Activated CD4-positive, alpha-beta memory T cell treated with anti-CD3 and anti-CD28 coated beads for 36 hours (primary cell): ENCODE data around the gene DDX31. TPM values are rescaled to one million over a fixed set of nuclear protein-coding genes. Genes with fewer than 3 reads are reported as not detected.

Experiments
- CTCF ChIA-PET: fragments of 350-600 bp; sonication (Branson Sonifier 250); formaldehyde crosslinking; loops from one replicate; lab custom pipeline; 2021; ENCODE audit warnings: antibody characterized with exemption, inconsistent platforms; lab: Charles Lee
- POLR2A ChIA-PET: fragments of 350-600 bp; sonication (Branson Sonifier 250); formaldehyde crosslinking; loops from one replicate; lab custom pipeline; 2021; ENCODE audit warnings: antibody characterized with exemption; lab: Charles Lee
- DNase-seq: peaks from one replicate; pipeline ENCODE4 v3.0.0-alpha.2; 2020
- H3K27ac Mint-ChIP-seq: one replicate; pipeline ENCODE4 v1.8.0; 2021; ENCODE audit warnings: mixed read lengths
- H3K27me3 Mint-ChIP-seq: one replicate; pipeline ENCODE4 v1.8.0; 2021; ENCODE audit warnings: mixed read lengths
- H3K36me3 Mint-ChIP-seq: one replicate; pipeline ENCODE4 v1.8.0; 2021; ENCODE audit warnings: mixed read lengths
- H3K4me1 Mint-ChIP-seq: one replicate; pipeline ENCODE4 v1.8.0; 2021; ENCODE audit warnings: low read depth, mixed read lengths
- H3K4me3 Mint-ChIP-seq: one replicate; pipeline ENCODE4 v1.8.0; 2021; ENCODE audit warnings: mild to moderate bottlenecking, mixed read lengths
- H3K9me3 Mint-ChIP-seq: one replicate; pipeline ENCODE4 v1.8.0; 2021; ENCODE audit warnings: mixed read lengths
- intact Hi-C: fragments of 100-400 bp; cut with micrococcal nuclease; formaldehyde crosslinking; loops from one replicate; pipeline ENCODE4 v1.15.1; 2023
- total RNA-seq, 2 experiments: library from RNA; stranded (reverse); gene quantifications; one replicate each; pipeline ENCODE4 v1.2.3, GENCODE V29; 2021

DDX31 gene
- total RNA-seq, 2 experiments from 2014 or later: 17.2 to 18.8 TPM

GRCh38 chr9:132610661-132611060 lies 59.1 kb downstream of the DDX31 start:
- no peak overlapping the region for H3K4me3 Mint-ChIP-seq
- ChIA-PET CTCF (no interaction called here), POLR2A (no interaction called here)
- DNase-seq: no peak
- H3K36me3 Mint-ChIP-seq: peaks cover 77% of the 10 kb centered on the region
- H3K4me1 Mint-ChIP-seq: no peaks in the 10 kb centered on the region
- H3K27me3 Mint-ChIP-seq: no peaks in the 10 kb centered on the region
- H3K27ac Mint-ChIP-seq: no peak overlapping the region
- intact Hi-C loops: no loop called here
- no peaks in the 10 kb centered on the region for H3K9me3 Mint-ChIP-seq

GRCh38 chr9:132609829-132610228 lies 60.0 kb downstream of the DDX31 start:
- peaks cover 79% of the 10 kb centered on the region for H3K36me3 Mint-ChIP-seq
- CTCF ChIA-PET: no interaction called here

GRCh38 chr9:132609184-132609583 lies 60.6 kb downstream of the DDX31 start:
- no peaks in the 10 kb centered on the region for H3K9me3 Mint-ChIP-seq
- intact Hi-C loops: no loop called here
- H3K4me3 Mint-ChIP-seq: no peak overlapping the region
- no peak overlapping the region for H3K27ac Mint-ChIP-seq
- no peaks in the 10 kb centered on the region for H3K27me3 Mint-ChIP-seq
- POLR2A ChIA-PET: no interaction called here
- CTCF ChIA-PET: no interaction called here
- H3K4me1 Mint-ChIP-seq: no peaks in the 10 kb centered on the region
- H3K36me3 Mint-ChIP-seq: peaks cover 77% of the 10 kb centered on the region
- no peak for DNase-seq

More at GRCh38 chr9:132609829-132610228, 60.0 kb downstream of the DDX31 start:
- DNase-seq: no peak
- H3K9me3 Mint-ChIP-seq: no peaks in the 10 kb centered on the region
- no peaks in the 10 kb centered on the region for H3K27me3 Mint-ChIP-seq
- no peaks in the 10 kb centered on the region for H3K4me1 Mint-ChIP-seq
- no peak overlapping the region for H3K27ac Mint-ChIP-seq
- POLR2A ChIA-PET: no interaction called here
- intact Hi-C loops: no loop called here
- H3K4me3 Mint-ChIP-seq: no peak overlapping the region

- POLR2A ChIA-PET: no interaction called here
These were observed 63.7 kb downstream of the DDX31 start for GRCh38 chr9:132606066-132606465.

GRCh38 chr9:132605387-132605786 lies 64.4 kb downstream of the DDX31 start:
- Mint-ChIP-seq H3K27ac (no peak overlapping the region), H3K4me1 (no peaks in the 10 kb centered on the region), H3K9me3 (no peaks in the 10 kb centered on the region), H3K4me3 (no peak overlapping the region), H3K27me3 (no peaks in the 10 kb centered on the region), H3K36me3 (peaks cover 79% of the 10 kb centered on the region)
- intact Hi-C loops: no loop called here
- CTCF ChIA-PET: no interaction called here
- POLR2A ChIA-PET: no interaction called here
- DNase-seq: no peak

More at GRCh38 chr9:132606066-132606465, 63.7 kb downstream of the DDX31 start:
- H3K4me3 Mint-ChIP-seq: no peak overlapping the region
- no peak overlapping the region for H3K27ac Mint-ChIP-seq
- CTCF ChIA-PET: no interaction called here
- intact Hi-C loops: no loop called here
- no peaks in the 10 kb centered on the region for H3K27me3 Mint-ChIP-seq
- no peaks in the 10 kb centered on the region for H3K4me1 Mint-ChIP-seq
- no peaks in the 10 kb centered on the region for H3K9me3 Mint-ChIP-seq
- no peak for DNase-seq
- H3K36me3 Mint-ChIP-seq: peaks cover 79% of the 10 kb centered on the region

GRCh38 chr9:132602207-132602606 lies 67.6 kb downstream of the DDX31 start:
- Mint-ChIP-seq H3K4me3 (no peak overlapping the region), H3K9me3 (no peaks in the 10 kb centered on the region), H3K36me3 (peaks cover 74% of the 10 kb centered on the region), H3K4me1 (no peaks in the 10 kb centered on the region), H3K27ac (no peak overlapping the region), H3K27me3 (no peaks in the 10 kb centered on the region)
- POLR2A ChIA-PET: no interaction called here
- CTCF ChIA-PET: no interaction called here
- intact Hi-C loops: no loop called here
- no peak for DNase-seq

- no peak for DNase-seq
- Mint-ChIP-seq H3K9me3 (no peaks in the 10 kb centered on the region), H3K27me3 (peaks cover 1% of the 10 kb centered on the region), H3K4me1 (no peaks in the 10 kb centered on the region), H3K4me3 (no peak overlapping the region), H3K36me3 (peaks cover 77% of the 10 kb centered on the region), H3K27ac (no peak overlapping the region)
- intact Hi-C loops: no loop called here
- ChIA-PET POLR2A (no interaction called here), CTCF (no interaction called here)
These were observed 69.3 kb downstream of the DDX31 start for GRCh38 chr9:132600326-132600984.

GRCh38 chr9:132597073-132597775 lies 72.6 kb downstream of the DDX31 start:
- Mint-ChIP-seq H3K9me3 (no peaks in the 10 kb centered on the region), H3K36me3 (peaks cover 77% of the 10 kb centered on the region), H3K4me1 (no peaks in the 10 kb centered on the region), H3K27me3 (peaks cover 1% of the 10 kb centered on the region), H3K4me3 (no peak overlapping the region), H3K27ac (no peak overlapping the region)
- ChIA-PET CTCF (interaction anchor here (0.8 kb wide), 1 partner anchor 71 kb away, joined by 3 read pairs; no protein-coding TSS in a partner anchor), POLR2A (no interaction called here)
- intact Hi-C loops: no loop called here
- no peak for DNase-seq

GRCh38 chr9:132596200-132596599 lies 73.6 kb downstream of the DDX31 start:
- Mint-ChIP-seq H3K4me1 (no peaks in the 10 kb centered on the region), H3K4me3 (no peak overlapping the region), H3K27ac (no peak overlapping the region), H3K36me3 (peaks cover 73% of the 10 kb centered on the region), H3K9me3 (no peaks in the 10 kb centered on the region), H3K27me3 (peaks cover 7% of the 10 kb centered on the region)
- ChIA-PET CTCF (interaction anchor here (0.5 kb wide), 1 partner anchor 204 kb away, joined by 3 read pairs; no protein-coding TSS in a partner anchor), POLR2A (no interaction called here)
- DNase-seq: no peak
- intact Hi-C loops: no loop called here

GRCh38 chr9:132595319-132595718 lies 74.5 kb downstream of the DDX31 start:
- H3K9me3 Mint-ChIP-seq: no peaks in the 10 kb centered on the region

GRCh38 chr9:132594412-132594811 lies 75.4 kb downstream of the DDX31 start:
- Mint-ChIP-seq H3K4me1 (peaks cover 3% of the 10 kb centered on the region), H3K9me3 (no peaks in the 10 kb centered on the region), H3K27ac (no peak overlapping the region), H3K27me3 (peaks cover 17% of the 10 kb centered on the region), H3K4me3 (no peak overlapping the region), H3K36me3 (peaks cover 55% of the 10 kb centered on the region)
- ChIA-PET CTCF (no interaction called here), POLR2A (no interaction called here)
- DNase-seq: no peak
- intact Hi-C loops: no loop called here

More at GRCh38 chr9:132595319-132595718, 74.5 kb downstream of the DDX31 start:
- Mint-ChIP-seq H3K4me1 (peaks cover 3% of the 10 kb centered on the region), H3K4me3 (no peak overlapping the region), H3K27ac (no peak overlapping the region), H3K36me3 (peaks cover 64% of the 10 kb centered on the region), H3K27me3 (peaks cover 12% of the 10 kb centered on the region)
- no peak for DNase-seq
- intact Hi-C loops: no loop called here
- CTCF ChIA-PET: no interaction called here
- POLR2A ChIA-PET: no interaction called here

- H3K4me1 Mint-ChIP-seq: peaks cover 3% of the 10 kb centered on the region
- no peak overlapping the region for H3K4me3 Mint-ChIP-seq
- ChIA-PET POLR2A (no interaction called here), CTCF (no interaction called here)
- DNase-seq: no peak
- H3K27me3 Mint-ChIP-seq: peaks cover 27% of the 10 kb centered on the region
- H3K36me3 Mint-ChIP-seq: peaks cover 44% of the 10 kb centered on the region
- no peaks in the 10 kb centered on the region for H3K9me3 Mint-ChIP-seq
- no peak overlapping the region for H3K27ac Mint-ChIP-seq
- intact Hi-C loops: no loop called here
These were observed 77.3 kb downstream of the DDX31 start for GRCh38 chr9:132592451-132592850.
